ENCODE results near the gene PTH2. TPM values are rescaled to one million over a fixed set of nuclear protein-coding genes. Genes with fewer than 3 reads are reported as not detected.

PTH2 gene
- total and polyA plus RNA-seq, 2 of the 8 experiments (the other 6 are each of a cell fraction or from before 2014, with no cell fraction given), result not detected

DNA sequence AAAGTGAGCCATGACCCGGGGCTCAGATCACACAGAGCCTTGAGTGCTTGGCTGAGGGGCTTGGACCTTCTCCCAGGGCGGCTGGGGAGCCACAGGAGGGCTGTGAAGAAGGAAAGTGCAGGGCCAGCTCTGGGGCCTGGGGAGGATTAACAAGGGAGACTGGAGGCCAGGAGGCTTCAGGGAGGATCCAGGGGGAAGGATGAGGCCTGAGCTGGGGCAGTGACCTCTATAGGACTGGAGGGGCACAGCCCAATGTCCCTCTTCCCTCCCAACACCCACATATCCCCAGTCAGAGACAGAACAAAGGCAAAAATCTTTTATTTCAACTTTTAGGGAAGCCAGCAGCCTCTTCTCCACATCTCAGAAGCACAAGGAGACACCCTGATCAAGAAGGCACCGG is 22.8 kb upstream of the PTH2 start:
- Histone ChIP-seq H3K4me3 (ENCODE audit: extremely low read depth in 1 of 4, insufficient read depth in 2 of 4, low read depth in 3 of 4, low read length in 4 of 4) (no peak overlapping the region), H3K23ac (ENCODE audit: insufficient read length) (no peak overlapping the region), H4K8ac (ENCODE audit: extremely low read depth, insufficient read depth, low read length) (no peak overlapping the region), H3K4ac (replicated peaks; ENCODE audit: insufficient read length, low read depth, low read length) (no peak overlapping the region), H3K79me2 (ENCODE audit: control insufficient read depth in 1 of 2, insufficient read depth in 2 of 2, low read length in 2 of 2) (peaks cover 0 to 10% of the 10 kb centered on the region in 2 experiments; a peak in 2 of 4 replicates), H2BK5ac (ENCODE audit: low read depth, low read length) (no peak overlapping the region), H2AK5ac (ENCODE audit: low read depth, low read length) (no peak overlapping the region), H3K27me3 (replicated peaks in 1 of 4; ENCODE audit: control insufficient read depth in 3 of 4, extremely low read depth in 1 of 4, insufficient read depth in 3 of 4, low read length in 3 of 4) (peaks cover 0 to 2% (median 1%) of the 10 kb centered on the region in 4 experiments; a peak in 5 of 7 replicates), H3K27ac (ENCODE audit: low read depth, low read length) (no peak overlapping the region), H4K5ac (ENCODE audit: insufficient read length, low read depth, low read length) (no peak overlapping the region), H4K20me1 (replicated peaks in 1 of 2; ENCODE audit: control insufficient read depth in 1 of 2, insufficient read depth in 2 of 2, low read length in 2 of 2) (peaks cover 9 to 15% of the 10 kb centered on the region in 2 experiments), H3K4me2 (ENCODE audit: insufficient read depth in 1 of 2, low read depth in 2 of 2, low read length in 2 of 2) (no peak overlapping the region), H3K36me3 (ENCODE audit: control insufficient read depth in 2 of 4, insufficient read depth in 4 of 4, low read length in 3 of 4) (peaks cover 11 to 17% (median 12%) of the 10 kb centered on the region in 4 experiments; a peak in 6 of 8 replicates), H2BK120ac (replicated peaks; ENCODE audit: low read depth, low read length) (no peak overlapping the region), H2BK12ac (ENCODE audit: low read depth, low read length) (no peak overlapping the region), H4K91ac (replicated peaks; ENCODE audit: insufficient read length, low read length) (no peak overlapping the region), H2BK15ac (ENCODE audit: low read length) (no peak overlapping the region), H3K23me2 (ENCODE audit: low read depth, low read length) (peaks cover 14% of the 10 kb centered on the region; the same call in 1 of the 2 replicates), H3K79me1 (ENCODE audit: low read depth, low read length) (peaks cover 2% of the 10 kb centered on the region), H3K14ac (ENCODE audit: insufficient read length) (no peak overlapping the region), H3K4me1 (replicated peaks in 1 of 4; ENCODE audit: control insufficient read depth in 3 of 4, insufficient read depth in 4 of 4, low read length in 3 of 4) (peaks cover 0 to 15% (median 13%) of the 10 kb centered on the region in 4 experiments; a peak in 6 of 7 replicates), H3K56ac (replicated peaks; ENCODE audit: insufficient read length, low read depth, low read length) (no peak overlapping the region), H2AFZ (ENCODE audit: low read length) (no peak overlapping the region), H3K18ac (ENCODE audit: extremely low read depth, low read length) (no peak overlapping the region), H2BK20ac (ENCODE audit: low read length) (no peak overlapping the region), H3K9me3 (ENCODE audit: insufficient read depth in 2 of 2, low read depth in 1 of 2, low read length in 1 of 2) (no peaks in the 10 kb centered on the region), H3K9ac (replicated peaks in 1 of 4; ENCODE audit: extremely low read depth in 1 of 4, low read depth in 3 of 4, low read length in 3 of 4) (no peak overlapping the region)
- ChIA-PET POLR2A (ENCODE audit: partially characterized antibody) (interaction anchor here (0.7 to 1.6 kb wide), 7 partner anchors 9 to 78 kb away, joined by 3 to 9 read pairs (median 3); no protein-coding TSS in a partner anchor), CTCF (ENCODE audit: partially characterized antibody) (interaction anchor here (0.8 to 7.9 kb wide), 14 partner anchors 8 to 414 kb away, joined by 3 to 88 read pairs (median 3); partner anchors contain the start of gene GFY)
- WGBS, 2 experiments (ENCODE audit: extremely low coverage in 1 of 2, insufficient coverage in 1 of 2, insufficient read length in 1 of 2, insufficient replicate concordance in 2 of 2, low coverage in 1 of 2, low lambda C conversion rate in 2 of 2, missing lambda C conversion rate in 1 of 2), result 84% methylated on average over 3 of the region's 3 CpGs; no CpG with 5 or more reads in 1 of the 2 experiments
- FAIRE-seq (no peak), DNase-seq (ENCODE audit: low read depth in 1 of 2, low spot score in 2 of 2) (no peak)
- no peak for TF ChIP-seq POLR2AphosphoS5 (IDR thresholded peaks at IDR 0.05; ENCODE audit: low read depth, low read length)
- TF ChIP-seq, protein P1, sequence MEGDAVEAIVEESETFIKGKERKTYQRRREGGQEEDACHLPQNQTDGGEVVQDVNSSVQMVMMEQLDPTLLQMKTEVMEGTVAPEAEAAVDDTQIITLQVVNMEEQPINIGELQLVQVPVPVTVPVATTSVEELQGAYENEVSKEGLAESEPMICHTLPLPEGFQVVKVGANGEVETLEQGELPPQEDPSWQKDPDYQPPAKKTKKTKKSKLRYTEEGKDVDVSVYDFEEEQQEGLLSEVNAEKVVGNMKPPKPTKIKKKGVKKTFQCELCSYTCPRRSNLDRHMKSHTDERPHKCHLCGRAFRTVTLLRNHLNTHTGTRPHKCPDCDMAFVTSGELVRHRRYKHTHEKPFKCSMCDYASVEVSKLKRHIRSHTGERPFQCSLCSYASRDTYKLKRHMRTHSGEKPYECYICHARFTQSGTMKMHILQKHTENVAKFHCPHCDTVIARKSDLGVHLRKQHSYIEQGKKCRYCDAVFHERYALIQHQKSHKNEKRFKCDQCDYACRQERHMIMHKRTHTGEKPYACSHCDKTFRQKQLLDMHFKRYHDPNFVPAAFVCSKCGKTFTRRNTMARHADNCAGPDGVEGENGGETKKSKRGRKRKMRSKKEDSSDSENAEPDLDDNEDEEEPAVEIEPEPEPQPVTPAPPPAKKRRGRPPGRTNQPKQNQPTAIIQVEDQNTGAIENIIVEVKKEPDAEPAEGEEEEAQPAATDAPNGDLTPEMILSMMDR (IDR thresholded peaks at IDR 0.05; ENCODE audit: control extremely low read depth in 1 of 3, insufficient read depth in 1 of 3, low read depth in 1 of 3, low read length in 3 of 3), result peak in 2 of 3 experiments; percentile 26 to 28; a peak in 2 of 4 replicates
